GM12801 (cell line): ENCODE measurements around the gene FAM209A.

Experiments
- TF ChIP-seq, protein P1 (sequence below): IDR thresholded peaks from one replicate; pipeline ENCODE4 v1.5.1; 2011; ENCODE audit warnings: control low read depth; ENCODE audit not compliant: insufficient read length; ENCODE audit errors: extremely low read depth

Gene FAM209A

GRCh38 chr20:56570832-56571231 is 46.3 kb downstream of the FAM209A start:
- TF ChIP-seq, protein P1, sequence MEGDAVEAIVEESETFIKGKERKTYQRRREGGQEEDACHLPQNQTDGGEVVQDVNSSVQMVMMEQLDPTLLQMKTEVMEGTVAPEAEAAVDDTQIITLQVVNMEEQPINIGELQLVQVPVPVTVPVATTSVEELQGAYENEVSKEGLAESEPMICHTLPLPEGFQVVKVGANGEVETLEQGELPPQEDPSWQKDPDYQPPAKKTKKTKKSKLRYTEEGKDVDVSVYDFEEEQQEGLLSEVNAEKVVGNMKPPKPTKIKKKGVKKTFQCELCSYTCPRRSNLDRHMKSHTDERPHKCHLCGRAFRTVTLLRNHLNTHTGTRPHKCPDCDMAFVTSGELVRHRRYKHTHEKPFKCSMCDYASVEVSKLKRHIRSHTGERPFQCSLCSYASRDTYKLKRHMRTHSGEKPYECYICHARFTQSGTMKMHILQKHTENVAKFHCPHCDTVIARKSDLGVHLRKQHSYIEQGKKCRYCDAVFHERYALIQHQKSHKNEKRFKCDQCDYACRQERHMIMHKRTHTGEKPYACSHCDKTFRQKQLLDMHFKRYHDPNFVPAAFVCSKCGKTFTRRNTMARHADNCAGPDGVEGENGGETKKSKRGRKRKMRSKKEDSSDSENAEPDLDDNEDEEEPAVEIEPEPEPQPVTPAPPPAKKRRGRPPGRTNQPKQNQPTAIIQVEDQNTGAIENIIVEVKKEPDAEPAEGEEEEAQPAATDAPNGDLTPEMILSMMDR = no peak

DNA sequence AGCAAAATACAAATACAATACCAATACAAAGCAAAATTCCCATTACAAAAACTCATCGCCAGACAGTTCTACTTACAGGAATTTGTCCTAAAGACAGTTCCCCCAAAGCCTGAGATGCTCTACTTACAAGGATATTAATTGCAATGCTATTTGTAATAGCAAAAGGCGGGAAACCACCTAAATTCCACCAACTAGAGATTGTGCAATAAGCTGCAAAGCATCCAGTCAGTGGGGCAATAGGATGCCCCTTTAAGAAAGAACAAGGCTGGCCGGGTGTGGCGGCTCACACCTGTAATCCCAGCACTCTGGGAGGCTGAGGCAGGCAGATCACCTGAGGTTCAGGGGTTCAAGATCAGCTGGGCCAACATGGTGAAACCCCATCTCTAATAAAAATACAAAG is 47.6 kb downstream of the FAM209A start:
- TF ChIP-seq, protein P1 = no peak

- TF ChIP-seq, protein P1 = no peak
These were observed 49.4 kb downstream of the FAM209A start for GRCh38 chr20:56573986-56574385.

GRCh38 chr20:56574531-56575142 is 50.1 kb downstream of the FAM209A start:
- TF ChIP-seq, protein P1 = no peak

- TF ChIP-seq, protein P1 = no peak
These were observed 50.6 kb downstream of the FAM209A start for GRCh38 chr20:56575157-56575556.
